Measurements from ENCODE around the gene ADPRHL1.

Gene ADPRHL1

GRCh38 chr13:113404366-113404722 is 48.9 kb downstream of the ADPRHL1 start:
- FAIRE-seq: no peak
- no peak for DNase-seq (ENCODE audit: insufficient read length, low spot score)
- TF ChIP-seq, protein P1, sequence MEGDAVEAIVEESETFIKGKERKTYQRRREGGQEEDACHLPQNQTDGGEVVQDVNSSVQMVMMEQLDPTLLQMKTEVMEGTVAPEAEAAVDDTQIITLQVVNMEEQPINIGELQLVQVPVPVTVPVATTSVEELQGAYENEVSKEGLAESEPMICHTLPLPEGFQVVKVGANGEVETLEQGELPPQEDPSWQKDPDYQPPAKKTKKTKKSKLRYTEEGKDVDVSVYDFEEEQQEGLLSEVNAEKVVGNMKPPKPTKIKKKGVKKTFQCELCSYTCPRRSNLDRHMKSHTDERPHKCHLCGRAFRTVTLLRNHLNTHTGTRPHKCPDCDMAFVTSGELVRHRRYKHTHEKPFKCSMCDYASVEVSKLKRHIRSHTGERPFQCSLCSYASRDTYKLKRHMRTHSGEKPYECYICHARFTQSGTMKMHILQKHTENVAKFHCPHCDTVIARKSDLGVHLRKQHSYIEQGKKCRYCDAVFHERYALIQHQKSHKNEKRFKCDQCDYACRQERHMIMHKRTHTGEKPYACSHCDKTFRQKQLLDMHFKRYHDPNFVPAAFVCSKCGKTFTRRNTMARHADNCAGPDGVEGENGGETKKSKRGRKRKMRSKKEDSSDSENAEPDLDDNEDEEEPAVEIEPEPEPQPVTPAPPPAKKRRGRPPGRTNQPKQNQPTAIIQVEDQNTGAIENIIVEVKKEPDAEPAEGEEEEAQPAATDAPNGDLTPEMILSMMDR (IDR thresholded peaks at IDR 0.05; ENCODE audit: insufficient read depth, missing control alignments): no peak

- TF ChIP-seq, protein P1 (IDR thresholded peaks at IDR 0.05; ENCODE audit: insufficient read depth, missing control alignments): no peak
- DNase-seq (ENCODE audit: insufficient read length, low spot score) (no peak), FAIRE-seq (no peak)
Measured at GRCh38 chr13:113403255-113404104, 49.8 kb downstream of the ADPRHL1 start.

- DNase-seq (ENCODE audit: insufficient read length, low spot score): no peak
- FAIRE-seq: no peak
Measured at GRCh38 chr13:113402471-113403254, 50.6 kb downstream of the ADPRHL1 start.

DNA sequence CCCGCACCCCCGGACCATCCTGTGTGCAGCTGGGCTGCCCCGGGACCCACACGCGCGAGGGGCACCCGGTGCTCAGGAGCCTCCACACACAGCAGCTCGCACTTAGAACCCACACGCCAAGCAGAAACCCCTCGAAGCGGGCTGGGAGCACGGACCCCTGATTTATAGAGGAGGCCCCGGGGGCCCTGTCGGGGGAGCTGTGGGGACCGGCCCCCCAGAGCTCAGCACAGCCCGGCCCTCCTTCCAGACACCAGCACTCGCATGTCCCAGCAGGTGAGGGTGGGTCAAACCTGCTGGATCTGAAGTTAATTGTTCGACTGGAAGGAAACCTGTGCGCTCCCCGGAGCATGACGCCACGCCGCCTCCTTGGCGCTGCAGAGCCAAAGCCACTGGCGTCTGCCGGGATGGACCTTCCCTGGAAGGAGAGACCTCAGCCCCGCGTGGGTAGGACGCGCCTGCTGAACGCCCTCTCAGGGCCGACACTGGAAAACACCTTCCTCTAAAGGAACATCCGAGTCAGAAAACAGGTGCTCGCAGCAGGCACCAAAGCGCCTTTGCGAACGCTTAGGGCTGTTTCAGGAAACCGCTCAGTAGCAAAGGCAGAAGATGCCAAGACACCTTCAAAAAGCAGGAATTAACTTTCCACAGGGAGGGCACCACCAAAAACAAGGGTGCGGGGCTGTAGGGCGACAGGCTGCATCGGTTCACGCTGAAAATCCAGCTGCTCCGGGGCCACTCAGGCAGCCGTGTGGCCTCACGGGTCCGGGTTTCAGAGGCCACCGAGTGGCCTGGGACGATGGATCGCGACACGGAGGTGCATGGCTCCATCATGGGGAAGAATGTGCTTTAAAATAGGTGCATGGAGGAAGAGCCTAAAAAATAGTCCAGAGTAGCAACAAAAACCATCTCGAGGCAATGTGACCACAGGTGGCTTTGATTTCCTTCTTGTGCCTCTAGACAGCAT is 51.6 kb downstream of the ADPRHL1 start:
- DNase-seq (ENCODE audit: insufficient read length, low spot score) (no peak), FAIRE-seq (no peak)
- TF ChIP-seq, protein P1 (IDR thresholded peaks at IDR 0.05; ENCODE audit: insufficient read depth, missing control alignments): no peak

More at GRCh38 chr13:113402471-113403254, 50.6 kb downstream of the ADPRHL1 start:
- TF ChIP-seq, protein P1 (IDR thresholded peaks at IDR 0.05; ENCODE audit: insufficient read depth, missing control alignments): no peak

GRCh38 chr13:113400621-113401451 is 52.5 kb downstream of the ADPRHL1 start:
- no peak for FAIRE-seq
- no peak for DNase-seq (ENCODE audit: insufficient read length, low spot score)
- TF ChIP-seq, protein P1 (IDR thresholded peaks at IDR 0.05; ENCODE audit: insufficient read depth, missing control alignments): no peak

DNA sequence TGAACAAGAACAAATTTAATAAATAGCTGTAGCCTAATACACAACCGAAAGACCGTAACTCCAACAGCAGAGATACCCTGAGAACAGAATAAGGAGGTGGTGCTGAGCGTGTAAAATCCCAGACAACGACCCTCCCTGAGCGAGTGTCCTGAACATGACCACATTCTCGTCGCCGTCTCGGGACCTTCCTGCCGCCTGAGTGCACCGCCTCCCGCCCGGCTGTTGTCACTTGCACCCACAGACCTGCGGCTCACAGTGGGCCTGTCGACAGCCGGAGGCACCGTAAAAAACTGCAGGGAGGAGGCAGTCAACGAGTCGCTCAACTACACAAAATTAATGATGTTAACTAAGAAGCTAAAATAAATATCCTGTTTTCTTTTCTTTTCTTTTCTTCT is 53.5 kb downstream of the ADPRHL1 start:
- DNase-seq (ENCODE audit: insufficient read length, low spot score): no peak
- no peak for FAIRE-seq
- TF ChIP-seq, protein P1 (IDR thresholded peaks at IDR 0.05; ENCODE audit: insufficient read depth, missing control alignments): no peak
